Uterus (tissue), 2 donors: ENCODE results near the gene PKD1L1.

Experiments
- POLR2A ChIP-seq, 2 donors: fragments of 450-650 bp; IDR thresholded peaks; one replicate each; pipeline ENCODE4 v1.6.1; 2016; ENCODE audit warnings: antibody characterized with exemption in 2 of 2, mild to moderate bottlenecking in 1 of 2, moderate library complexity in 1 of 2
- TF ChIP-seq, protein P1 (sequence below), 4 experiments: fragments of 200-600 bp in 2 of 4; fragments of 450-650 bp in 2 of 4; sonication (generic) in 2 of 4; IDR thresholded peaks; one replicate each; pipeline ENCODE4 v1.5.1; 2016 to 2019; ENCODE audit warnings: antibody characterized with exemption in 4 of 4, mild to moderate bottlenecking in 2 of 4, moderate library complexity in 1 of 4

DNA sequence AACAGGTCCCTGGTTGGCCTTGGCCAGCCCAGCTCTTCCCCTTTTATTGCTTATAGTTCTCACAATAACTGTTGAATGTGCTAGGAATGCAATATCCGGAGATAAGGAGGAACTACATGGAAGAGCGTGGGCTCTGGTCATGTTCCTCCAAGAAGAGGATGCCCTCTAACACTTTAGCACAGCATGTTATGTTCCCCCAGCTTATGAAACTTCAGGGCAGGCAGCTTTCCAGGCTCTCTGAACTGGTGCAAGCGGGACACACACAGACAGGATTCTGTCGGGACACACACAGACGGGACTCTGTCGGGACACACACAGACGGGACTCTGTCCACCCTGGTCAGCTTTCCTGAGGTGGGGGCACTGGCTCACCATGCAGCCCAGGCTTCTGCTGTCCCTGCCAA, 141.6 kb downstream of the PKD1L1 start:
- TF ChIP-seq, protein P1, sequence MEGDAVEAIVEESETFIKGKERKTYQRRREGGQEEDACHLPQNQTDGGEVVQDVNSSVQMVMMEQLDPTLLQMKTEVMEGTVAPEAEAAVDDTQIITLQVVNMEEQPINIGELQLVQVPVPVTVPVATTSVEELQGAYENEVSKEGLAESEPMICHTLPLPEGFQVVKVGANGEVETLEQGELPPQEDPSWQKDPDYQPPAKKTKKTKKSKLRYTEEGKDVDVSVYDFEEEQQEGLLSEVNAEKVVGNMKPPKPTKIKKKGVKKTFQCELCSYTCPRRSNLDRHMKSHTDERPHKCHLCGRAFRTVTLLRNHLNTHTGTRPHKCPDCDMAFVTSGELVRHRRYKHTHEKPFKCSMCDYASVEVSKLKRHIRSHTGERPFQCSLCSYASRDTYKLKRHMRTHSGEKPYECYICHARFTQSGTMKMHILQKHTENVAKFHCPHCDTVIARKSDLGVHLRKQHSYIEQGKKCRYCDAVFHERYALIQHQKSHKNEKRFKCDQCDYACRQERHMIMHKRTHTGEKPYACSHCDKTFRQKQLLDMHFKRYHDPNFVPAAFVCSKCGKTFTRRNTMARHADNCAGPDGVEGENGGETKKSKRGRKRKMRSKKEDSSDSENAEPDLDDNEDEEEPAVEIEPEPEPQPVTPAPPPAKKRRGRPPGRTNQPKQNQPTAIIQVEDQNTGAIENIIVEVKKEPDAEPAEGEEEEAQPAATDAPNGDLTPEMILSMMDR (IDR thresholded peaks at IDR 0.05), result no peak
- no peak for TF ChIP-seq POLR2A (IDR thresholded peaks at IDR 0.05)
